NK-92 (cell line): Measurements from ENCODE around the gene TREM1.

Experiments used
- DNase-seq: peaks from one replicate; lab custom pipeline; 2025; ENCODE audit not compliant: unreplicated experiment; lab: John Stamatoyannopoulos, UW

Gene TREM1

GRCh38 chr6:41286544-41287346, at the start of gene TREM1:
Gene TREM1, minus strand, starts transcription at chr6:41286682. Its CDS starts 27 bp downstream, at chr6:41286655.
- DNase-seq: no peak

- DNase-seq: no peak
These were observed 49.5 kb upstream of the TREM1 start for GRCh38 chr6:41335943-41336342.

GRCh38 chr6:41335296-41335695, 48.8 kb upstream of the TREM1 start, which contains the start of gene NCR2:
Gene NCR2, plus strand, starts transcription at chr6:41335608. Its CDS starts 269 bp downstream, at chr6:41335877.
- DNase-seq: no peak

- no peak for DNase-seq
These were observed 48.1 kb upstream of the TREM1 start for GRCh38 chr6:41334482-41335040.

- no peak for DNase-seq
These were observed 46.6 kb upstream of the TREM1 start for GRCh38 chr6:41332842-41333736.

GRCh38 chr6:41332241-41332640, 45.8 kb upstream of the TREM1 start:
- DNase-seq: no peak

- no peak for DNase-seq
These were observed 45.1 kb upstream of the TREM1 start for GRCh38 chr6:41331401-41332150.

GRCh38 chr6:41327177-41327576, 40.7 kb upstream of the TREM1 start:
- no peak for DNase-seq

GRCh38 chr6:41326092-41326491, 39.6 kb upstream of the TREM1 start:
- no peak for DNase-seq

GRCh38 chr6:41325446-41326066, 39.1 kb upstream of the TREM1 start:
- no peak for DNase-seq

- no peak for DNase-seq
These were observed 34.7 kb upstream of the TREM1 start for GRCh38 chr6:41321183-41321582.

GRCh38 chr6:41318654-41319565, 32.4 kb upstream of the TREM1 start:
- DNase-seq: no peak

GRCh38 chr6:41318261-41318653, 31.8 kb upstream of the TREM1 start:
- no peak for DNase-seq

- DNase-seq: no peak
These were observed 29.6 kb upstream of the TREM1 start for GRCh38 chr6:41315943-41316620.

- DNase-seq: no peak
These were observed 28.7 kb upstream of the TREM1 start for GRCh38 chr6:41315203-41315602.

GRCh38 chr6:41306187-41306854, 19.8 kb upstream of the TREM1 start:
- no peak for DNase-seq

- no peak for DNase-seq
These were observed 16.2 kb upstream of the TREM1 start for GRCh38 chr6:41302638-41303037.

- no peak for DNase-seq
These were observed 12.5 kb upstream of the TREM1 start for GRCh38 chr6:41298785-41299502.
